Activated T-helper 1 cell treated with anti-CD3 and anti-CD28 coated beads, Interleukin-12 subunit alpha, Interleukin-12 subunit beta, Interleukin-2, Interleukin-4 antibody, amounts not matched to agents 30 ng/mL and 10 ng/mL and 1 ng/mL, durations not matched to agents 14 hours and 24 hours and 36 hours (primary cell): ENCODE results near the gene OPA1. TPM values are rescaled to one million over a fixed set of nuclear protein-coding genes. Genes with fewer than 3 reads are reported as not detected.

Source experiments
- DNase-seq: peaks from one replicate; pipeline ENCODE4 v3.0.0; 2021; ENCODE audit warnings: low spot score
- H3K27ac Mint-ChIP-seq: one replicate; pipeline ENCODE4 v1.8.0; 2021; ENCODE audit warnings: mild to moderate bottlenecking, mixed read lengths
- H3K27me3 Mint-ChIP-seq: one replicate; pipeline ENCODE4 v1.8.0; 2022; ENCODE audit warnings: mild to moderate bottlenecking, moderate library complexity, mixed read lengths; ENCODE audit not compliant: insufficient read depth
- H3K36me3 Mint-ChIP-seq: one replicate; pipeline ENCODE4 v1.8.0; 2021; ENCODE audit warnings: low read depth, mixed read lengths
- H3K4me1 Mint-ChIP-seq: one replicate; pipeline ENCODE4 v1.8.0; 2021; ENCODE audit warnings: low read depth, mixed read lengths
- H3K4me3 Mint-ChIP-seq: one replicate; pipeline ENCODE4 v1.8.0; 2021; ENCODE audit warnings: mild to moderate bottlenecking, moderate library complexity, mixed read lengths
- H3K9me3 Mint-ChIP-seq: one replicate; pipeline ENCODE4 v1.8.0; 2021; ENCODE audit warnings: mixed read lengths
- intact Hi-C: fragments of 100-400 bp; cut with micrococcal nuclease; formaldehyde crosslinking; loops from one replicate; pipeline ENCODE4 v1.15.1; 2024
- total RNA-seq: library from RNA; stranded (reverse); gene quantifications from 2 replicates; pipeline ENCODE4 v1.2.3, GENCODE V29; 2022

OPA1 gene
- total RNA-seq, 1 donor from 2014 or later, result 78.1 TPM

DNA sequence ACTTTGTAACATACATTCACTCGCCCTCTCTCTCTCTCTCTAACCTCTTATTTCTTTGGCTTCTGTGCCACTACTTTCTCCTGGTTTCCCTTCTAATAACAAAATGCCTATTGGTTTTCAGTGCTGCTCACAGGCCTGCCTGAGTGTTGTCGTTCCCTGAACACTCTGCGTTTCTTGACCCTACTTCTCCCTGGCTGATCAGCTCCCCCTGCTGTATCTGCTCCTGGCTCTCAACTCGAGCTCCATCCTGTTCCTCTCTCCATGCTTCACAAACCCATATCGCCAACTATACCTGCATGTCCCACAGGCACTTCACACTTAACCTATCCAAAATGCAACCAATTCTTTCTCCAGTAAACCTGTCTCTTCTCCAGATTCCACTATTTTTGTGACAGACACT lies 111.4 kb downstream of the OPA1 start:
- no peaks in the 10 kb centered on the region for H3K9me3 Mint-ChIP-seq
- DNase-seq, result no peak
- no peak overlapping the region for H3K4me3 Mint-ChIP-seq
- peaks cover 11% of the 10 kb centered on the region for H3K4me1 Mint-ChIP-seq
- intact Hi-C loops, result no loop called here
- no peaks in the 10 kb centered on the region for H3K27me3 Mint-ChIP-seq
- no peak overlapping the region for H3K27ac Mint-ChIP-seq
- peaks cover 8% of the 10 kb centered on the region for H3K36me3 Mint-ChIP-seq

DNA sequence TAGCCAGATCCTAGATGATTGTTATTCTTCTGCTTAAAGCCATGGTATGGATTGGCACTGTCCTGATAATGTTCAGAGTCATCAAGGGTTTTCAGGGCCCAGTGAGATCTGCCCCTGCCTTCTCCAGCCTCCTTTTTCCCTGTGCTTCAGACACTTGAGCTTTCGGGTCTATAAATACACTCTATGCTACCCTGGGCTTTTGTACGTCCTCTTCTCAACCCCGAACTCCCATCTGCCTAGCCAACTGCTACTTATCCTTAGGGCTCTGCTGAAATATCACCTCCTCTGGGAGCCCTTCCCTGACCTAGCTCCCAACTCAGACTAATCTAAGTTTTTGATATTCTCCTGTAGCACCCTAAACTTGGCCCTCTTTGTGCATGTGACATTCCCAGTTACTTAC lies 115.3 kb downstream of the OPA1 start:
- no peak overlapping the region for H3K27ac Mint-ChIP-seq
- no peak overlapping the region for H3K4me3 Mint-ChIP-seq
- H3K27me3 Mint-ChIP-seq, result no peaks in the 10 kb centered on the region
- no peak for DNase-seq
- H3K9me3 Mint-ChIP-seq, result no peaks in the 10 kb centered on the region
- intact Hi-C loops, result no loop called here
- H3K4me1 Mint-ChIP-seq, result no peaks in the 10 kb centered on the region
- H3K36me3 Mint-ChIP-seq, result peaks cover 2% of the 10 kb centered on the region

DNA sequence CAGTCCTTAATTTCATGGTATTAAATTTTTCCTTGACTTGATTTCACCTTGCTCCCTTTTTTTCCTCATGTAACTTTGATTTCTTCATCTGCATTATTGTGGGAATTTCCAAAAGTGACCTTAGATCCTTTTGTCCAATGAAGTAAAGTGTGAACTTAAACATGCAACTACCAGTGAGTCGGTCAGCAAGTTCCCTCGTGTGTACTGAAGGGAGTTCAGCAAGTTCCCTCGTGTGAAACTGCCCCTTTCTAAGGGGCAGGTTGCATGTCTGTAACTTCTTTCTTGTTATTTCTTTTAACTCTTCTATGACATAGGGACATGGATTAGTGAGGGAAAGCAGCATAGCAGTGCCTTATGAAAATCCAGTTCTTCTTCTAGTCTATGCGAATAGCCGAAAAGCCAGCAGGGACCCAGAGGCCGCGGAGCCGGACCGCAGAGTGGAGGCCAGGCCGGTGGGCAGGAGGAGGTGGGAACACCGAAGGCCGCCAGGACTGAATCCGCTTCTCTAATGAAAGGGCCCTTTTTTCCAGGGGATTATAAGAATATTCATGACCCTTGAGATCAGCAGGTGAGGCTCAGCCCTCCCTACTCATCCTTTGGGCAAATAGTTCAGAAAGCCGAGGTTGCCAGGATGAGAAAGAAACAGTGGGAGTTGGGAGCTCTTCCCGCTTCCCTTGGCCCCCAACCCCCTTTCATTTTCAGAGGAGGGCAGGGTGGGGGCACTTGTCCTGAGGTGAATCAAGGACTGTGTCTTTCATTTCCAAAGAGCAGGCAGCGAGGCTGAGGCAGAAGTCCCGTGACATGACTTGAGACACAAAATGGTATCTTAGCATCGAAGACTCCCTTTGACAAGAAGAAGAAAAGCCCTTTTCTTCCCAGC lies 117.5 kb downstream of the OPA1 start:
- no peaks in the 10 kb centered on the region for H3K27me3 Mint-ChIP-seq
- DNase-seq, result no peak
- H3K4me3 Mint-ChIP-seq, result no peak overlapping the region
- intact Hi-C loops, result no loop called here
- H3K9me3 Mint-ChIP-seq, result peaks cover 13% of the 10 kb centered on the region
- no peak overlapping the region for H3K27ac Mint-ChIP-seq
- peaks cover 3% of the 10 kb centered on the region for H3K4me1 Mint-ChIP-seq
- peaks cover 11% of the 10 kb centered on the region for H3K36me3 Mint-ChIP-seq

DNA sequence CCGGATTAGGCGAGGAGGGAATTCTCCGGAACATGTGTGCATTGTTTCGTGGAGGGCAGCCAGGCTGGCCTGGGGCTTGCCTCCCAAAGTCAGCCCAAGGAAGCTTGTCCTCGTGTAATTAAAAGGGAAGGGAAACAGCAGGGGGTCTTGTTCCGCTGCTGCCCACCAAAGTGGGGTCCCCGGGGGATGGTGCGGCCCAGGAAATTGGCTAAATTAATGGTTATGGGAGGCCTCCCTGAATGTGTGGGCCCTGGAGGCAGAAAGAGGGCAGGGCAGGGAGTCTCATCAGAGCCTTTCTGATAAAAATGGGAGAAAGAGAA lies 118.1 kb downstream of the OPA1 start:
- H3K27me3 Mint-ChIP-seq, result no peaks in the 10 kb centered on the region
- H3K9me3 Mint-ChIP-seq, result peaks cover 19% of the 10 kb centered on the region
- peaks cover 11% of the 10 kb centered on the region for H3K36me3 Mint-ChIP-seq
- no peak overlapping the region for H3K27ac Mint-ChIP-seq
- intact Hi-C loops, result no loop called here
- no peak overlapping the region for H3K4me3 Mint-ChIP-seq
- peaks cover 9% of the 10 kb centered on the region for H3K4me1 Mint-ChIP-seq
- DNase-seq, result no peak

DNA sequence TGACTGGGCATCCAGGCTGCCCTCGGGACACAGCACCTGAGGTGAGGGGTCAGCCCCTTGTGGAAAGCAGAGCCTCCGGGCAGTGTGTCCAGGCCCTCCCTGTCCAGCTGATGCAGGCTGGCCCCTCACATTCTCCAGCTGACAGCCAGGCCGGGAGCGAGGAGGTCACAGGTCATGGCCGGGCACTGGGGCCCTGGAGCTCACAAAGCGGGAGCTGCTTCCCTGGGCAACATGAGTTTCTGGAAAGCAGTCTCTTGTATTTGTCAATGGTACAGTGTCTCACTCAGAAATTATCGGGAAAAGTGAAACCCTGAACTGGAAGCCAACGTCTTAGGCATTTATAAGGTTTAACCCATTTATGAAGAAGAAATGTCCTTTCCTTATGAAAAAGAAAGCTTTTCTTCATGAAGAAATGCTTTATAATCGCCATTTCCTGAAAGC lies 118.5 kb downstream of the OPA1 start:
- Mint-ChIP-seq H3K4me3 (no peak overlapping the region), H3K4me1 (peaks cover 10% of the 10 kb centered on the region), H3K9me3 (peaks cover 19% of the 10 kb centered on the region), H3K27me3 (no peaks in the 10 kb centered on the region), H3K36me3 (peaks cover 11% of the 10 kb centered on the region), H3K27ac (no peak overlapping the region)
- no peak for DNase-seq
- intact Hi-C loops, result no loop called here

DNA sequence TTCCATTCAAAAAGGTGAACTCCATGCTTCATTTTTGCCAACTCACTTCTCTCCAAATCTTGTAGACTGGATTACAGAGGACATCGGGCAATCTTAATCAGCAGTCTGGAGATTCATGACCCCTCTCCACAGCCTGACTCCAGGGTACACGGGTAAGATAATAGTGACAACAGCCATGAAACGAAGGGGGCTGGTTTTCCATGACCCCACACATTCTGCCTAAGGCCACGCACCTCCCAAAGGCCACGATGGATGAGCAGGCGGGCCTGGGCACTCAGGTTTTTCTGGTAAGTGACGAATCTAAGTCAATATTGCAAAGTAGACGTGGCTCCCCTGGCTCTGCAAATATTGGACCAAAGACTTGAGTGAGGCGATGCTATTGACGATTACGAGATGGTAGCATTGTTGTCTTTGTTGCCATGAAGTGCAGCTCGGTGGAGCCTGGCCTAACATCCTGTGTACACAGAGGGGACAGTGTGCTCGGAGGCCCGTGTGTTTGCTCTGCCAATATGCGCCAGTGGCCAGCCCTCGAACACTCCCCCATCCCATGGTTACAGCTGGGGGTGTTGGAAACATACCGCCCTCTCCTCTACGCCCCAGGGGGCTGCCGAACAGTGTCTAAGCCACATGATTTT lies 119.1 kb downstream of the OPA1 start:
- peaks cover 10% of the 10 kb centered on the region for H3K4me1 Mint-ChIP-seq
- H3K36me3 Mint-ChIP-seq, result peaks cover 11% of the 10 kb centered on the region
- intact Hi-C loops, result no loop called here
- no peak for DNase-seq
- H3K27me3 Mint-ChIP-seq, result no peaks in the 10 kb centered on the region
- peaks cover 20% of the 10 kb centered on the region for H3K9me3 Mint-ChIP-seq
- no peak overlapping the region for H3K4me3 Mint-ChIP-seq
- no peak overlapping the region for H3K27ac Mint-ChIP-seq

DNA sequence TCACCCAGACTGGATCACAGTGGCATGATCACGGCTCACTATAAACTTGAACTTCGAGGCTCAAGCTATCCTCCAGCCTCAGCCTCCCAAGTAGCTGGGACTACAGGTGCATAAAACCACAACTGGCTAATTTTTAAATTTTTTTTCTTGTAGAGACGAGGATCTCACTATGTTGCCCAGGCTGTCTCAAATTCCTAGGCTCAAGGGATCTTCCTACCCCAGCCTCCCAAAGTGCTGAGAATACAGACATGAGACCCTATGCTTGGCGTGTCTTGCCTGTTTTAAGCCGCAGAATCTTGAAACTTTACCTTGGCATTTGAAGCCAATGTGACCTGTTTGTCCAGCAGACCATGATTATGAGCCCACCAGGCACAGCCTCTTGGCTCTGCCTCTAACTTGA lies 119.9 kb downstream of the OPA1 start:
- peaks cover 25% of the 10 kb centered on the region for H3K9me3 Mint-ChIP-seq
- no peaks in the 10 kb centered on the region for H3K27me3 Mint-ChIP-seq
- no peak for DNase-seq
- H3K4me3 Mint-ChIP-seq, result no peak overlapping the region
- peaks cover 10% of the 10 kb centered on the region for H3K4me1 Mint-ChIP-seq
- H3K27ac Mint-ChIP-seq, result no peak overlapping the region
- intact Hi-C loops, result no loop called here
- peaks cover 13% of the 10 kb centered on the region for H3K36me3 Mint-ChIP-seq

DNA sequence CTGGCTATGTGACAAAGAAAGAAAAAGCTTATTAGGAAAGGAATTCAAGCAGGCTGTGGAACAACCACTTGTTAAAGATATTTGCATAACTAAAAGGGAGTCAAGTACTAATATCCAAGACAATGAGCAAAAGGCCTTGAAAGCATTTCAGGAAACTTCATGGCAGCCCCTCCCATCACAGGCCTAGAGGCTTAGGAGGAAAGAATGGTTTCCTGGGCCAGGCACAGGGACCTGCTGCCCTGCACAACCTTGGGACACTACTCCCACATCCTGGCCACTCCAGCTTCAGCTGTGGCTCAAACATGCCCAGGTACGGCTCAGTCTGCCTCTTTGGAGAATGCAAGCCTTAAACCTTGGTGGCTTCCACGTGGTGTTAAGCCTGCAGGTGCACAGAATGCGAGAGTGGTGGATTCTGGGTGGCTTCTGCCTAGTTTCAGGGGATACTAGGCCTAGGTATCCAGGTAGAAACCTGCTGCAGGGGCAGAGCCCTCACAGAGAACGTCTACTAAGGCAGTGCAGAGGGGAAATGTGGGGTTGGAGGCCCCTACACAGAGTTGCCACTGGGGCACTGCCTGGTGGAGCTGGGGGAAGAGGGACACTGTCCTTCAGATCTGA lies 121.6 kb downstream of the OPA1 start:
- Mint-ChIP-seq H3K36me3 (peaks cover 13% of the 10 kb centered on the region), H3K4me3 (no peak overlapping the region), H3K27me3 (no peaks in the 10 kb centered on the region), H3K27ac (no peak overlapping the region), H3K4me1 (peaks cover 10% of the 10 kb centered on the region), H3K9me3 (peaks cover 25% of the 10 kb centered on the region)
- intact Hi-C loops, result no loop called here
- no peak for DNase-seq

DNA sequence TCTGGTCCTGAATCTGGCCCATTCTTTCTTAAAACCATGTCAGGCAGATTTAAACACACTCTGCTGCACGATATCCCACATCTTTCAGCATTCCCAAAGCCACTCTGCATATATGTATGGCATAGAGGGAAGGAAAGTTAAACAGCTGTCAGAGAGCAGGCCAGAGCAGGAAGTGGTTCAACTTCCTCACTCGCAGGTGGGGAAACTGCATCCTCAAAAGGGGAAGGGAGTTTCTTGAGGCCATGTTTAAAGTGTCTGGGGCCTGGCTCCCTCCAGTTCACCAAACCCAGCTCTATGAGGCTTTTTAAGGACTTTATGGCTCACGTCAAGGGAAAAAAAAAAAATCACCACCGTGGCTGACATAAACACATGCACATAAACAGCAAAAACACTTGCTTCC lies 123.1 kb downstream of the OPA1 start:
- DNase-seq, result no peak
- peaks cover 13% of the 10 kb centered on the region for H3K36me3 Mint-ChIP-seq
- peaks cover 25% of the 10 kb centered on the region for H3K9me3 Mint-ChIP-seq
- H3K27me3 Mint-ChIP-seq, result no peaks in the 10 kb centered on the region
- no peak overlapping the region for H3K27ac Mint-ChIP-seq
- no peak overlapping the region for H3K4me3 Mint-ChIP-seq
- peaks cover 10% of the 10 kb centered on the region for H3K4me1 Mint-ChIP-seq
- intact Hi-C loops, result no loop called here

DNA sequence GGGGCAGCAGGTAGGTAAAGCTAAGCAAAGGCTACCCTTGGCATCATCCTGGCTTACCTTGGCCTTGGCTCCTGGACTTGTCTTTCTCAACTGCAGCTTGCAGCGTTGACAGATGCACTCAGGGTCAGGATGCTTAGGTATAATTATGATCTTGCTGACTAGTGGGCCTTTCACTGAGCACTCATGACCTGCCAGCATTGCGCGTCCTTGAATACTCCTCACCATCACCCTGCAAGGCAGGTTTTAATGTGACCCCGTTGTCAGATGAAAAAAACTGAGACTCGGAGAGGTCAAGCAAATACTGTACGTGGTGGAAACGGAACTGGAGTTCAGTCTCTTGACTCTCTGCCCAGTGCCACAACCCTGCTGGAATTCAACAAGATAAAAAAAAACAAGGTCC lies 126.7 kb downstream of the OPA1 start:
- peaks cover 10% of the 10 kb centered on the region for H3K4me1 Mint-ChIP-seq
- H3K4me3 Mint-ChIP-seq, result no peak overlapping the region
- intact Hi-C loops, result no loop called here
- H3K27ac Mint-ChIP-seq, result no peak overlapping the region
- peaks cover 6% of the 10 kb centered on the region for H3K36me3 Mint-ChIP-seq
- peaks cover 16% of the 10 kb centered on the region for H3K9me3 Mint-ChIP-seq
- H3K27me3 Mint-ChIP-seq, result peaks cover 4% of the 10 kb centered on the region
- no peak for DNase-seq

DNA sequence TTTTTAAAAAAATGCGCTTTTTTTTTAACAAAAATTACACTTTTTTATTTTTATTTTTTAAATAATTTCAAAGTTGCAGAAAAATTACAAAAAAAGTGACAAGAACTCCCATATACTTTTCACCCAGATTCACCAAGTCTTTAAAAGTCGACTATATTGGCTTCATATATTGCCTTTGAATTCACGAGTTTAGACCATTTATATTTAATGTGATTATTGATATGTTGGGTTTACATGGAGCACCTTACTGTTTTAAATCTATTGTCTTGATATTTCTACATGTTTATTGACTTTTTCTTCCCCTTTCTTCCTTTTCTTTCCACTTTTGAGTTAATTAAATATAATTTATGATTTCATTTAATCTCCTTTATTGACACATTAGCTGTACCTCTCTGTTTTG lies 127.2 kb downstream of the OPA1 start:
- Mint-ChIP-seq H3K27me3 (peaks cover 4% of the 10 kb centered on the region), H3K4me1 (peaks cover 10% of the 10 kb centered on the region), H3K36me3 (peaks cover 6% of the 10 kb centered on the region), H3K27ac (no peak overlapping the region), H3K9me3 (peaks cover 16% of the 10 kb centered on the region), H3K4me3 (no peak overlapping the region)
- intact Hi-C loops, result no loop called here
- no peak for DNase-seq

DNA sequence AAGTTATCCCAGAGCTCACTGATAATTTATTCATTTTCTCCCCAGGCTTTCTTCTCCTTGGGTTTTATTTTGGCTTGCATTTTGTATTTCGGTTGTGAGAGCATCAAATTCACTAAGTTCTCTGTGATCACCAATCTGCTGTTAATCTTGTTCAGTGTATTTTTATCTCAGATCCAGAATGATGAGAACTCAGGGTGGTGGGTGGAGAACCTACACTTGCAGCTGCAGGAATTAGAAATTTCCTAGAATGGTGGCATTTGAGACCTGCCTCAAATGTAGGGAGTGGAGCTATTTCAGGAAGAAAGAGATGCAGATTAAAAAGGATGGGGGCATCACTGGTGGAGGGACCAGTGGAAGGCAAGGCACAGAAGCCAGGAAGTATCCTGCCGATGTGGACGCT lies 129.6 kb downstream of the OPA1 start:
- Mint-ChIP-seq H3K9me3 (no peaks in the 10 kb centered on the region), H3K4me3 (no peak overlapping the region), H3K4me1 (no peaks in the 10 kb centered on the region), H3K27ac (no peak overlapping the region), H3K36me3 (no peaks in the 10 kb centered on the region), H3K27me3 (peaks cover 4% of the 10 kb centered on the region)
- no peak for DNase-seq
- intact Hi-C loops, result no loop called here

DNA sequence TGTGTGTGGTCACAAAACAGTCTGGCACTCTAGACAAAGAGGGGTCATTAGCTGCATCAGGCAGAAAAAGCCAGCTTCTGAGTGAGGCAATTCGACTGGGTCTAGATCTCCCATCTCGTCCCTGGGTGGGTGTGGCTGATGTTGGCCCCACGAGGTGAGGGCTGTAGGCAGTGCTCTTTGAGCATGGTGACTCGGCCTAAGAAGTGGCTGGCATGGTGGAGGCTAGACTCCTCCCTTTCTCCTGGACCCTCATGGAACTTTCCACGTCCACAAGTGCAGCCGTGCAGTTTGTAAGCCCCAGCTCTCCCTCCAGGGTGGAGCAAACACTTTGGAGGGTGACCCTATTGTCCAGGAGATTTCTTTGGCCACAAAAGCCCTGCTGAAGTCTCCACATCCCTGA lies 134.1 kb downstream of the OPA1 start:
- Mint-ChIP-seq H3K4me1 (no peaks in the 10 kb centered on the region), H3K27me3 (peaks cover 4% of the 10 kb centered on the region), H3K27ac (no peak overlapping the region), H3K4me3 (no peak overlapping the region), H3K9me3 (no peaks in the 10 kb centered on the region), H3K36me3 (no peaks in the 10 kb centered on the region)
- DNase-seq, result no peak
- intact Hi-C loops, result no loop called here
